Endothelial cell of umbilical vein (primary cell): ENCODE measurements around the gene AP3S2. TPM values are rescaled to one million over a fixed set of nuclear protein-coding genes. Genes with fewer than 3 reads are reported as not detected.

ENCODE experiments used
- BruUV-seq: library from RNA; stranded (reverse); fragments of 400-500 nt; replicated peaks from 2 replicates; lab custom pipeline; 2021; lab: Mats Ljungman, UMichigan
- CTCF ChIA-PET: fragments of 300-600, 350-600 bp; sonication (Branson Sonifier 250); formaldehyde crosslinking; loops from one replicate; lab custom pipeline; 2021; ENCODE audit warnings: antibody characterized with exemption, inconsistent platforms; lab: Charles Lee
- POLR2A ChIA-PET: fragments of 300-600, 350-600 bp; sonication (Branson Sonifier 250); formaldehyde crosslinking; loops from one replicate; lab custom pipeline; 2021; ENCODE audit warnings: antibody characterized with exemption, inconsistent platforms; lab: Charles Lee
- DNase-seq: peaks from one replicate; pipeline ENCODE4 v3.0.0-alpha.2; 2011; ENCODE audit warnings: low read depth, low spot score
- FAIRE-seq: peaks from 2 replicates; lab custom pipeline; 2011; peaks lifted over from hg19 to GRCh38; lab: Jason Lieb, UNC
- H2AFZ ChIP-seq: 2 replicates; pipeline ENCODE4 v1.6.0; 2012; ENCODE audit warnings: low read depth, low read length, control low read depth, inconsistent platforms
- H3K27ac ChIP-seq: 2 replicates; pipeline ENCODE4 v1.5.1; 2011; ENCODE audit warnings: low read depth, mild to moderate bottlenecking, control low read depth, low read length, moderate library complexity; ENCODE audit not compliant: insufficient read depth
- H3K27me3 ChIP-seq, 2 experiments: 2 replicates each; pipeline versions ENCODE4 v1.6.0 to v1.6.1; 2011; ENCODE audit warnings: low read length in 2 of 2, mixed read lengths in 1 of 2; ENCODE audit not compliant: control insufficient read depth in 2 of 2, insufficient read depth in 2 of 2
- H3K36me3 ChIP-seq, 2 experiments: 2 replicates in 1 of 2; 3 replicates in 1 of 2; pipeline ENCODE4 v1.5.1; 2011; ENCODE audit warnings: low read length in 2 of 2, mild to moderate bottlenecking in 1 of 2, moderate library complexity in 1 of 2; ENCODE audit not compliant: control insufficient read depth in 2 of 2, insufficient read depth in 2 of 2; ENCODE audit errors: extremely low read depth in 1 of 2
- H3K4me1 ChIP-seq: 3 replicates; pipeline ENCODE4 v1.5.1; 2011; ENCODE audit warnings: mild to moderate bottlenecking, low read length; ENCODE audit not compliant: control insufficient read depth, insufficient read depth; ENCODE audit errors: extremely low read depth
- H3K4me2 ChIP-seq: 2 replicates; pipeline ENCODE4 v1.6.1; 2011; ENCODE audit warnings: low read length, control low read depth, mixed read lengths; ENCODE audit not compliant: insufficient read depth
- H3K4me3 ChIP-seq, 3 experiments: fragments of 200-600 bp in 1 of 3; sonication (generic), shearing (Covaris generic) in 1 of 3; replicated peaks in 1 of 3; 2 replicates each; pipeline ENCODE4 v1.5.1; 2011 to 2016; ENCODE audit warnings: control low read depth in 3 of 3, low read length in 3 of 3, mild to moderate bottlenecking in 2 of 3, inconsistent platforms in 1 of 3, low read depth in 1 of 3, moderate library complexity in 1 of 3; ENCODE audit not compliant: insufficient read depth in 1 of 3
- H3K79me2 ChIP-seq: 2 replicates; pipeline ENCODE4 v1.6.0; 2012; ENCODE audit warnings: low read length, inconsistent platforms; ENCODE audit not compliant: control insufficient read depth, insufficient read depth
- H3K9ac ChIP-seq: replicated peaks from 2 replicates; pipeline ENCODE3; 2011; ENCODE audit warnings: low read length, control low read depth; ENCODE audit not compliant: insufficient read depth; ENCODE audit errors: extremely low read depth
- H3K9me1 ChIP-seq: replicated peaks from 3 replicates; pipeline ENCODE4 v1.6.0; 2011; ENCODE audit warnings: mild to moderate bottlenecking, low read length; ENCODE audit not compliant: control insufficient read depth, insufficient read depth; ENCODE audit errors: extremely low read depth
- H3K9me3 ChIP-seq: replicated peaks from 2 replicates; pipeline ENCODE4 v1.5.1; 2012; ENCODE audit warnings: low read length, inconsistent platforms; ENCODE audit not compliant: control insufficient read depth, insufficient read depth
- H4K20me1 ChIP-seq: replicated peaks from 2 replicates; pipeline ENCODE3; 2011; ENCODE audit warnings: mild to moderate bottlenecking, low read length; ENCODE audit not compliant: control insufficient read depth, insufficient read depth; ENCODE audit errors: extremely low read depth
- FOS ChIP-seq: IDR thresholded peaks from 2 replicates; pipeline ENCODE4 v1.6.1; 2011; ENCODE audit warnings: mild to moderate bottlenecking, low read length, moderate library complexity, borderline replicate concordance; ENCODE audit not compliant: insufficient read depth
- GATA2 ChIP-seq: IDR thresholded peaks from 2 replicates; pipeline ENCODE4 v1.7.0; 2011; ENCODE audit warnings: low read depth, mild to moderate bottlenecking, moderate library complexity, mixed read lengths, low read length; ENCODE audit not compliant: insufficient read length, insufficient read depth
- JUN ChIP-seq: IDR thresholded peaks from 2 replicates; pipeline ENCODE4 v1.6.1; 2011; ENCODE audit warnings: borderline replicate concordance, low read depth; ENCODE audit not compliant: insufficient read length, insufficient read depth
- MYC ChIP-seq: IDR thresholded peaks from one replicate; pipeline ENCODE4 v1.6.1; 2011; ENCODE audit warnings: mild to moderate bottlenecking, low read depth, low read length
- POLR2A ChIP-seq: IDR thresholded peaks from 2 replicates; pipeline ENCODE4 v1.6.1; 2012; ENCODE audit warnings: low read depth, mild to moderate bottlenecking, control low read depth, low read length
- POLR2AphosphoS5 ChIP-seq: IDR thresholded peaks from 2 replicates; pipeline ENCODE4 v1.6.1; 2012; ENCODE audit warnings: low read depth, mild to moderate bottlenecking, control low read depth, low read length, moderate library complexity; ENCODE audit not compliant: insufficient read depth
- dilution Hi-C: fragments of 300-500 bp; cut with MboI; formaldehyde crosslinking; loops from one replicate; pipeline ENCODE4 v1.15.0; 2019; ENCODE audit warnings: low sequenced_read_pairs; ENCODE audit not compliant: extremely low pct_ligation_motif_present
- intact Hi-C: fragments of 100-400 bp; cut with micrococcal nuclease; formaldehyde crosslinking; loops from one replicate; pipeline ENCODE4 v1.10.0; 2022
- polyA plus RNA-seq, 4 experiments: library from polyadenylated mRNA; depleted of rRNA in 3 of 4; stranded (reverse) in 3 of 4; unstranded in 1 of 4; fragments of >200 nt; gene quantifications; 2 replicates each; pipeline versions ENCODE4 v1.2.1 to v1.2.3, GENCODE V29; 2011 to 2012; ENCODE audit warnings: missing spikeins in 1 of 4
- total RNA-seq: library from RNA; stranded (reverse); gene quantifications from 2 replicates; pipeline ENCODE4 v1.2.3, GENCODE V29; 2021
- TF ChIP-seq, protein P1 (sequence below), 2 donors: IDR thresholded peaks; 1 replicate in 1 of 2; 2 replicates in 1 of 2; pipeline ENCODE4 v1.5.1; 2011; ENCODE audit warnings: low read length in 2 of 2, mild to moderate bottlenecking in 2 of 2, moderate library complexity in 2 of 2, control low read depth in 1 of 2, inconsistent platforms in 1 of 2, low read depth in 1 of 2; ENCODE audit not compliant: insufficient read depth in 1 of 2; ENCODE audit errors: extremely low read depth in 1 of 2

Gene AP3S2
- total and polyA plus RNA-seq, 2 donors (not counting 3 experiments of a cell fraction or from before 2014, with no cell fraction given): 14.6 to 31.1 TPM

DNA sequence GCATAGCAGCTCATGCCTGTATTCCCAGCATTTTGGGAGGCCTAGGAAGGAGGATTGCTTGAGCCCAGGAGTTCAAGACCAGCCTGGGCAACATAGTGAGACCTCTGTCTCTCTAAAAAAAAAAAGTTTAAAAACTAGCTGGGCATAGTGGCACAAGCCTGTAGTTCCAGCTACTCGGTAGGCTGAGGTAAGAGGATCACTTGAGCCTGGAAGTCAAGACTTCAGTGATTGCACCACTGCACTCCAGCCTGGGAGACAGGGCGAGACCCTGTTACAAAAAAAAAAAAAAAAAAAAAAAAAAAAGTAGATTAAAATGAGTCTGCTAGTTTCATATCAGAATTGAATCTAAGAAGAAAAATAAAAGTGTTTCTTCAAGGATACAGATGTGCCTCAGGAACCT is 46.7 kb downstream of the AP3S2 start:
- Histone ChIP-seq H3K79me2 (no peaks in the 10 kb centered on the region), H3K27me3 (no peaks in the 10 kb centered on the region), H3K9me1 (no peaks in the 10 kb centered on the region), H4K20me1 (no peaks in the 10 kb centered on the region), H3K9ac (peak overlapping the region; percentile 50), H3K4me1 (peaks cover 52% of the 10 kb centered on the region), H3K4me2 (no peak overlapping the region), H3K36me3 (no peaks in the 10 kb centered on the region), H3K27ac (peak overlapping the region; percentile 87), H3K4me3 (no peak overlapping the region), H2AFZ (no peak overlapping the region), H3K9me3 (no peaks in the 10 kb centered on the region)
- dilution Hi-C loops: no loop called here
- BruUV-seq: no TSS peak
- no peak for FAIRE-seq
- intact Hi-C loops: no loop called here
- DNase-seq: no peak
- TF ChIP-seq JUN (no peak), MYC (no peak), POLR2AphosphoS5 (no peak), FOS (no peak), GATA2 (no peak)
- ChIA-PET POLR2A (interaction anchor here (0.7 kb wide), 1 partner anchor 29 kb away, joined by 3 read pairs; no protein-coding TSS in a partner anchor), CTCF (interaction anchor here (1.3 to 5.7 kb wide), 3 partner anchors 10 to 28 kb away, joined by 4 to 36 read pairs (median 10); no protein-coding TSS in a partner anchor)

DNA sequence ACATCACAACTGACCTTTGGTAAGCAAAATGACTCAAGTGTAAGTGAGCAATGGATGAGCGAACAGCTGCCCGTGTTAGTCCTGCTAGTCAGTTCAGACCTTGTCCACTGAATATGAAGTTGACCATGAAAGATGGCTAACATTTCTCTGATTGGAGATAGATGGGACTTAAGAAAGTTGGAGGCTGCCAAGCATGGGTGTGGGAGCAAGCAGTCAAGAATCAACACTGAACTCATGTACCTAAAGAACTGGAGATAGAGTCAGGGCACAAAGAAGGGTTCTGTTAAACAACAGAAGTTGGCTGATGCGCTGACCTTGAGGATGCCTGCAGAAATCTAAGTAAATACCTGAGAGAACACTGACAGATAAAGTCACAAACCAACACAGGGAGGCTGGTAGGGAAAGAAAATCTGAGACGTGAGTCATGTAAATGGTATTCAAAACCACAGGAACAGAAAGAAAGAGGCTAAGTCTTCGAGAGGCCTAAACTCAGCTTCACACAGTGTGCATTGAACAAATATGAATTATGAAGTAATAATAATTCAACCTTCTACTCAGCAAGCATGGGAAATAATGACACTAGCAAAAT is 48.4 kb downstream of the AP3S2 start:
- Histone ChIP-seq H3K4me1 (peaks cover 37% of the 10 kb centered on the region), H3K9me3 (no peaks in the 10 kb centered on the region), H3K36me3 (no peaks in the 10 kb centered on the region), H4K20me1 (no peaks in the 10 kb centered on the region), H3K9ac (no peak overlapping the region), H2AFZ (no peak overlapping the region), H3K4me3 (no peak overlapping the region), H3K27ac (peak overlapping the region; percentile 86), H3K79me2 (no peaks in the 10 kb centered on the region), H3K9me1 (no peaks in the 10 kb centered on the region), H3K4me2 (no peak overlapping the region), H3K27me3 (no peaks in the 10 kb centered on the region)
- ChIA-PET POLR2A (no interaction called here), CTCF (interaction anchor here (1.0 to 5.7 kb wide), 7 partner anchors 8 to 84 kb away, joined by 3 to 36 read pairs (median 5); no protein-coding TSS in a partner anchor)
- intact Hi-C loops: no loop called here
- peak; percentile 67 for TF ChIP-seq JUN
- TF ChIP-seq GATA2: peak; percentile 54
- TF ChIP-seq, protein P1, sequence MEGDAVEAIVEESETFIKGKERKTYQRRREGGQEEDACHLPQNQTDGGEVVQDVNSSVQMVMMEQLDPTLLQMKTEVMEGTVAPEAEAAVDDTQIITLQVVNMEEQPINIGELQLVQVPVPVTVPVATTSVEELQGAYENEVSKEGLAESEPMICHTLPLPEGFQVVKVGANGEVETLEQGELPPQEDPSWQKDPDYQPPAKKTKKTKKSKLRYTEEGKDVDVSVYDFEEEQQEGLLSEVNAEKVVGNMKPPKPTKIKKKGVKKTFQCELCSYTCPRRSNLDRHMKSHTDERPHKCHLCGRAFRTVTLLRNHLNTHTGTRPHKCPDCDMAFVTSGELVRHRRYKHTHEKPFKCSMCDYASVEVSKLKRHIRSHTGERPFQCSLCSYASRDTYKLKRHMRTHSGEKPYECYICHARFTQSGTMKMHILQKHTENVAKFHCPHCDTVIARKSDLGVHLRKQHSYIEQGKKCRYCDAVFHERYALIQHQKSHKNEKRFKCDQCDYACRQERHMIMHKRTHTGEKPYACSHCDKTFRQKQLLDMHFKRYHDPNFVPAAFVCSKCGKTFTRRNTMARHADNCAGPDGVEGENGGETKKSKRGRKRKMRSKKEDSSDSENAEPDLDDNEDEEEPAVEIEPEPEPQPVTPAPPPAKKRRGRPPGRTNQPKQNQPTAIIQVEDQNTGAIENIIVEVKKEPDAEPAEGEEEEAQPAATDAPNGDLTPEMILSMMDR (IDR thresholded peaks at IDR 0.05; ENCODE audit: extremely low read depth in 1 of 2, insufficient read depth in 1 of 2, low read depth in 1 of 2, low read length in 2 of 2): no peak
- peak; percentile 72 for TF ChIP-seq FOS
- peak; percentile 47 for TF ChIP-seq POLR2AphosphoS5
- TF ChIP-seq POLR2A: peak; percentile 10
- no TSS peak for BruUV-seq
- peak; percentile 82 for DNase-seq
- peak; percentile 68 for FAIRE-seq
- dilution Hi-C loops: no loop called here
